H1 (cell line): ENCODE measurements around the gene FTMT. TPM values are rescaled to one million over a fixed set of nuclear protein-coding genes. Genes with fewer than 3 reads are reported as not detected.

ENCODE experiments used
- CBX5 ChIP-seq: fragments of 300-800, 300-1000 bp; sonication (generic); IDR thresholded peaks from 2 replicates; pipeline ENCODE4 v1.7.1; 2016; ENCODE audit warnings: antibody characterized with exemption, low read length, low read depth
- MAX ChIP-seq: IDR thresholded peaks from 2 replicates; pipeline ENCODE4 v1.6.1; 2012; ENCODE audit warnings: inconsistent platforms
- POLR2AphosphoS5 ChIP-seq: IDR thresholded peaks from 2 replicates; pipeline ENCODE4 v1.6.1; 2011; ENCODE audit warnings: low read depth, low read length
- RXRA ChIP-seq: IDR thresholded peaks from 2 replicates; pipeline ENCODE4 v1.6.1; 2011; ENCODE audit warnings: low read depth, mild to moderate bottlenecking, low read length, moderate library complexity; ENCODE audit not compliant: insufficient read depth
- YY1 ChIP-seq: IDR thresholded peaks from 2 replicates; pipeline ENCODE4 v1.6.1; 2011; ENCODE audit warnings: low read depth, mild to moderate bottlenecking, low read length
- polyA plus RNA-seq, 7 experiments: library from polyadenylated mRNA; depleted of rRNA in 3 of 7; stranded (reverse) in 5 of 7; unstranded in 2 of 7; fragments of >200 nt in 5 of 7; fragments of 200-250 nt in 2 of 7; gene quantifications; 1 replicate in 5 of 7; 2 replicates in 1 of 7; 4 replicates in 1 of 7; pipeline versions ENCODE4 v1.2.1 to v1.2.3, GENCODE V29; 2011 to 2013; ENCODE audit warnings: missing spikeins in 2 of 7, mixed read lengths in 2 of 7
- total RNA-seq: library from RNA; stranded (reverse); fragmentation: NEBNext Ultra II Directional; extraction: Animal tissue kit (Norgen Biotek cat#: 25700); gene quantifications from 2 replicates; pipeline ENCODE4 v1.2.1, GENCODE V29; 2021

The FTMT gene
- total and polyA plus RNA-seq, 2 of the 8 experiments (the other 6 are each of a cell fraction or from before 2014, with no cell fraction given) = not detected

GRCh38 chr5:121885630-121886029 is 33.9 kb downstream of the FTMT start (continued):
- TF ChIP-seq RXRA (no peak), MAX (no peak), POLR2AphosphoS5 (no peak), CBX5 (no peak), YY1 (no peak)
- TF ChIP-seq, all 59 proteins: peak for 0
